Kidney (tissue), 14 donors: ENCODE measurements around the gene ITCH. TPM values are rescaled to one million over a fixed set of nuclear protein-coding genes. Genes with fewer than 3 reads are reported as not detected.
"Not testable (repeated sequence)": the region's sequence is repeated elsewhere in the genome, so short reads cannot be mapped to it uniquely, and the experiment has no call there.

Experiments used
- DNase-seq, 5 donors: peaks; one replicate each; pipeline ENCODE4 v3.0.0-alpha.2; 2013 to 2020
- FAIRE-seq: peaks from 2 replicates; lab custom pipeline; 2012; peaks lifted over from hg19 to GRCh38; lab: Jason Lieb, UNC
- H3K27ac ChIP-seq, 2 donors: one replicate each; pipeline ENCODE4 v1.7.0; 2013; ENCODE audit warnings: low read depth in 2 of 2, low read length in 2 of 2, inconsistent platforms in 1 of 2
- H3K27me3 ChIP-seq: one replicate; pipeline ENCODE4 v1.7.1; 2013; ENCODE audit warnings: low read length, inconsistent platforms; ENCODE audit not compliant: control insufficient read depth, insufficient read depth
- H3K36me3 ChIP-seq, 3 donors: one replicate each; pipeline versions ENCODE4 v1.7.0 to v1.7.1; 2013; ENCODE audit warnings: low read length in 3 of 3, control low read depth in 1 of 3, inconsistent platforms in 1 of 3; ENCODE audit not compliant: insufficient read depth in 3 of 3, control insufficient read depth in 2 of 3
- H3K4me1 ChIP-seq, 3 donors: one replicate each; pipeline versions ENCODE4 v1.7.0 to v1.7.1; 2013; ENCODE audit warnings: low read length in 3 of 3, inconsistent platforms in 1 of 3, low read depth in 1 of 3; ENCODE audit not compliant: control insufficient read depth in 2 of 3, insufficient read depth in 2 of 3
- H3K4me3 ChIP-seq, 3 donors: one replicate each; pipeline versions ENCODE4 v1.7.0 to v1.8.1; 2013; ENCODE audit warnings: low read length in 3 of 3, control low read depth in 1 of 3, inconsistent platforms in 1 of 3
- H3K9ac ChIP-seq, 3 donors: one replicate each; pipeline versions ENCODE4 v1.7.0 to v1.7.1; 2013; ENCODE audit warnings: low read length in 3 of 3, control low read depth in 1 of 3, inconsistent platforms in 1 of 3
- H3K9me3 ChIP-seq, 3 donors: one replicate each; pipeline versions ENCODE4 v1.7.0 to v1.7.1; 2013; ENCODE audit warnings: low read length in 3 of 3, control low read depth in 1 of 3, inconsistent platforms in 1 of 3; ENCODE audit not compliant: control insufficient read depth in 2 of 3, insufficient read depth in 1 of 3
- intact Hi-C: fragments of 100-400 bp; cut with DNase I; formaldehyde crosslinking; loops from one replicate; pipeline ENCODE4 v1.11.1; 2022
- polyA plus RNA-seq: library from polyadenylated mRNA; stranded (reverse); fragments of 350-450 nt; fragmentation: Illumina TruSeq; extraction: RNeasy Lipid Tissue Mini Kit (QIAGEN cat#74804); gene quantifications from one replicate; pipeline ENCODE4 v1.2.3, GENCODE V29; 2014; ENCODE audit warnings: low read depth, low replicate concordance; ENCODE audit not compliant: insufficient read depth
- total RNA-seq: library from RNA; stranded (reverse); fragmentation: NEBNext Ultra II Directional; extraction: Animal tissue kit (Norgen Biotek cat#: 25700); gene quantifications from one replicate; pipeline ENCODE4 v1.2.1, GENCODE V29; 2021
- TF ChIP-seq, protein P1 (sequence below): IDR thresholded peaks from 3 replicates; pipeline ENCODE4 v1.5.1; 2012; ENCODE audit warnings: mild to moderate bottlenecking, moderate library complexity, borderline replicate concordance; ENCODE audit not compliant: insufficient read depth; ENCODE audit errors: extremely low read depth
- donor health status: control.
- donor health status: control.
- donor health status: control.
- donor health status: control.
- donor health status: control.
- donor health status: DM: yes; HTN: yes; CAD: no.
- donor health status: Normal renal cell carcinoma (clear cell type).

ITCH gene
- total and polyA plus RNA-seq, 2 donors from 2014 or later, result 10.1 to 63.1 TPM

DNA sequence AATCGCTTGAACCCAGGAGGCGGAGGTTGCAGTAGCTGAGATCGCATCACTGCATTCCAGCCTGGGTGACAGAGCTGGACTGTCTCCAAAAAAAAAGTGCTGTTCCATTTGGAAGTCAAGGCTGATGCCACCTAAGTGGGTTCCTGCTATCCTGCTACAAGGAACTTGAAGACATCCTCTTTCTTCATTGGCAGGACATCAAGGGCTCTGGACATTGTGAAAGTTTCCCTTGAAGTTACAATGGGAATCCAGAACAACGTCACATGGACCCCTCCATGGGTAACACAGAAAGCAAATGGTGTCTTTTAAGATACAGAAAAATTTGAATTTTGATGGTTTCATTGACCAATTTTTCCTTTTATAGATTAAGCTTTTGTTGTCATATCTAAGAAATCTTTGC lies 15.5 kb upstream of the ITCH start:
- H3K9ac ChIP-seq, result no peak overlapping the region
- DNase-seq, result no peak
- no peak for FAIRE-seq
- no peak overlapping the region for H3K4me3 ChIP-seq
- intact Hi-C loops, result no loop called here
- no peaks in the 10 kb centered on the region for H3K36me3 ChIP-seq
- H3K9me3 ChIP-seq, result no peaks in the 10 kb centered on the region
- H3K27me3 ChIP-seq, result no peaks in the 10 kb centered on the region
- TF ChIP-seq, protein P1, sequence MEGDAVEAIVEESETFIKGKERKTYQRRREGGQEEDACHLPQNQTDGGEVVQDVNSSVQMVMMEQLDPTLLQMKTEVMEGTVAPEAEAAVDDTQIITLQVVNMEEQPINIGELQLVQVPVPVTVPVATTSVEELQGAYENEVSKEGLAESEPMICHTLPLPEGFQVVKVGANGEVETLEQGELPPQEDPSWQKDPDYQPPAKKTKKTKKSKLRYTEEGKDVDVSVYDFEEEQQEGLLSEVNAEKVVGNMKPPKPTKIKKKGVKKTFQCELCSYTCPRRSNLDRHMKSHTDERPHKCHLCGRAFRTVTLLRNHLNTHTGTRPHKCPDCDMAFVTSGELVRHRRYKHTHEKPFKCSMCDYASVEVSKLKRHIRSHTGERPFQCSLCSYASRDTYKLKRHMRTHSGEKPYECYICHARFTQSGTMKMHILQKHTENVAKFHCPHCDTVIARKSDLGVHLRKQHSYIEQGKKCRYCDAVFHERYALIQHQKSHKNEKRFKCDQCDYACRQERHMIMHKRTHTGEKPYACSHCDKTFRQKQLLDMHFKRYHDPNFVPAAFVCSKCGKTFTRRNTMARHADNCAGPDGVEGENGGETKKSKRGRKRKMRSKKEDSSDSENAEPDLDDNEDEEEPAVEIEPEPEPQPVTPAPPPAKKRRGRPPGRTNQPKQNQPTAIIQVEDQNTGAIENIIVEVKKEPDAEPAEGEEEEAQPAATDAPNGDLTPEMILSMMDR, result no peak
- no peaks in the 10 kb centered on the region for H3K4me1 ChIP-seq
- no peak overlapping the region for H3K27ac ChIP-seq

DNA sequence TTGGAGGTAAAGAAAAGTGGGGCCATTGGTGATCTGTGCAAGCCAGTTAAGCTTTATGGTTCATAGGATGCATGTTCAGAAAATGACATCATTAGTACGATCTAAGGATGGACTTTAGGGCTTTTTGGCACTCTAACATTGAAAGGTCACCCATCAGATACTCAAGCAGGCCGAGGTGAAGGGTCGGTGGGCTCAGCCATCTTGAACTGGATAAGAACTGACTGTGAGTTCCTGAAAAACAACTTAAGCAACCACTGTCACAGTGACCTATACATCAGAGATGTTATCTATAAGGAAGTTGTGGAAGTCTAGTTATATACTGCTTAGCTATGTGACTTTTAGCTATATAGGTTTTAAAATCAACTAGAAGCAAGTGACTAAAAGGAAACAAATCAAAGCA lies 13.0 kb upstream of the ITCH start:
- no peak for DNase-seq
- no peak for FAIRE-seq

DNA sequence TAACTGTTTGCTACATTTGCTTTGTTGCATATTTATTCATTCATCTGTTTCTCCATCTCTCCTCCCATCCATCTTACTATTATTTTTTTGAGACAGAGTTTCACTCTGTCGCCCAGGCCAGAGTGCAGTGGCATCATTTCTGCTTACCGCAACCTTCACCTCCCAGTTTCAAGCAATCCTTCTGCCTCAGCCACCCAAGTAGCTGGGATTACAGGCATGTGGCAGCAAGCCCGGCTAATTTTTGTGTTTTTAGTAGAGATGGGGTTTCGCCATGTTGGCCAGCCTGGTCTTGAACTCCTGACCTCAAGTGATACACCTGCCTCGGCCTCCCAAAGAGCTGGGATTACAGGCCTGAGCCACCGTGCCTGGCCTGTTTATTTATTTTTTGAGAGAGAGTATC lies 9.6 kb upstream of the ITCH start:
- H3K27me3 ChIP-seq, H3K9ac ChIP-seq, intact Hi-C loops, DNase-seq, H3K36me3 ChIP-seq, H3K27ac ChIP-seq, H3K9me3 ChIP-seq, FAIRE-seq, H3K4me3 ChIP-seq, H3K4me1 ChIP-seq: not testable (repeated sequence)

More for the DNA sequence above, 13.0 kb upstream of the ITCH start:
- Histone ChIP-seq H3K27me3 (no peaks in the 10 kb centered on the region), H3K4me3 (no peak overlapping the region), H3K9me3 (no peaks in the 10 kb centered on the region), H3K9ac (no peak overlapping the region), H3K36me3 (no peaks in the 10 kb centered on the region), H3K4me1 (no peaks in the 10 kb centered on the region), H3K27ac (no peak overlapping the region)
- TF ChIP-seq, protein P1, result no peak
- intact Hi-C loops, result no loop called here

DNA sequence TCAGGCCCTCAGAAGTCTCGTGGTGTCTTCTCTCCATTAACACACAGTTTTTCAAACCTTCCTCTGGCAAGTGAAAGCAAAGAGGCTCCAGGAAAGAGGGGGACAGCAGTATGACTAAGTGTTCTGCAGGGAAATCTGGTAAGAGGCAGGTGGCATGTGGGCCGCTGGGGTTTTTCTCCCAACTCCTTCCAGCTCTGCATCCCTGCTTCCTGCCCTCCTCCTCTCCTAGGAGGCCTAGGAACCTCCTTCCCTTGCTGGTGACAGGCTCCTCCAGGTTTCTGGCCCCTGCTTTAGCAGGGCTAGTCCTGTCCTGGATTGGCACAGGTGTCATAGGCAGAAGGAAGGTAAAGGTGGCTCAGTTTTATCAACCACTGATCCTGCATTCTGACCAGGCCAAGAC lies 7.6 kb upstream of the ITCH start:
- Histone ChIP-seq H3K27ac (no peak overlapping the region), H3K27me3 (no peaks in the 10 kb centered on the region), H3K9me3 (no peaks in the 10 kb centered on the region), H3K4me1 (no peaks in the 10 kb centered on the region), H3K4me3 (no peak overlapping the region), H3K36me3 (no peaks in the 10 kb centered on the region), H3K9ac (no peak overlapping the region)
- intact Hi-C loops, result no loop called here
- TF ChIP-seq, protein P1, result no peak
- FAIRE-seq (no peak), DNase-seq (no peak)

DNA sequence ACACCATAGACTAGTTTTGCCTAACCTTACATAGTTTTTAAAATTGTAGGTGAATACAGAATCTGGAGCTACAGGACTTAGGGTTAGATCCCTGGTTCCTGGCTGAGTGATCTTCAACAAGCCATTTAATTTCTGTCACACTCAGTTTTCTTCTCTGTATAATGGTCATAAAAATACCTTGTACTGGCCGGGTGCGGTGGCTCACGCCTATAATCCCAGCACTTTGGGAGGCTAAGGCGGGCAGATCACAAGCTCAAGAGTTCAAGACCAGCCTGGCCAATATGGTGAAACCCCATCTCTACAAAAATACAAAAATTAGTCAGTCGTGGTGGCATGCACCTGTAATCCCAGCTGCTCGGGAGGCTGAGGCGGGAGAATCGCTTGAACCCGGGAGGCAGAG lies 3.3 kb upstream of the ITCH start:
- H3K27ac ChIP-seq, H3K9me3 ChIP-seq, DNase-seq, H3K36me3 ChIP-seq, H3K4me1 ChIP-seq, H3K9ac ChIP-seq, H3K27me3 ChIP-seq, FAIRE-seq, H3K4me3 ChIP-seq, intact Hi-C loops: not testable (repeated sequence)
